ENCODE results near the gene INTS6. TPM values are rescaled to one million over a fixed set of nuclear protein-coding genes. Genes with fewer than 3 reads are reported as not detected.

Gene INTS6
- total RNA-seq, 1 donor, result 69.1 TPM

GRCh38 chr13:51355217-51355616 is 97.6 kb downstream of the INTS6 start:
- H3K4me3 ChIP-seq (ENCODE audit: low read depth, low read length), result no peak overlapping the region
- DNase-seq (ENCODE audit: low read depth), result no peak
- TF ChIP-seq, protein P1, sequence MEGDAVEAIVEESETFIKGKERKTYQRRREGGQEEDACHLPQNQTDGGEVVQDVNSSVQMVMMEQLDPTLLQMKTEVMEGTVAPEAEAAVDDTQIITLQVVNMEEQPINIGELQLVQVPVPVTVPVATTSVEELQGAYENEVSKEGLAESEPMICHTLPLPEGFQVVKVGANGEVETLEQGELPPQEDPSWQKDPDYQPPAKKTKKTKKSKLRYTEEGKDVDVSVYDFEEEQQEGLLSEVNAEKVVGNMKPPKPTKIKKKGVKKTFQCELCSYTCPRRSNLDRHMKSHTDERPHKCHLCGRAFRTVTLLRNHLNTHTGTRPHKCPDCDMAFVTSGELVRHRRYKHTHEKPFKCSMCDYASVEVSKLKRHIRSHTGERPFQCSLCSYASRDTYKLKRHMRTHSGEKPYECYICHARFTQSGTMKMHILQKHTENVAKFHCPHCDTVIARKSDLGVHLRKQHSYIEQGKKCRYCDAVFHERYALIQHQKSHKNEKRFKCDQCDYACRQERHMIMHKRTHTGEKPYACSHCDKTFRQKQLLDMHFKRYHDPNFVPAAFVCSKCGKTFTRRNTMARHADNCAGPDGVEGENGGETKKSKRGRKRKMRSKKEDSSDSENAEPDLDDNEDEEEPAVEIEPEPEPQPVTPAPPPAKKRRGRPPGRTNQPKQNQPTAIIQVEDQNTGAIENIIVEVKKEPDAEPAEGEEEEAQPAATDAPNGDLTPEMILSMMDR (IDR thresholded peaks at IDR 0.05; ENCODE audit: insufficient read depth, low read depth, low read length), result no peak

- TF ChIP-seq, protein P1 (IDR thresholded peaks at IDR 0.05; ENCODE audit: insufficient read depth, low read depth, low read length), result no peak
- no peak for DNase-seq (ENCODE audit: low read depth)
- H3K4me3 ChIP-seq (ENCODE audit: low read depth, low read length), result no peak overlapping the region
Observed at GRCh38 chr13:51349016-51349415, 103.8 kb downstream of the INTS6 start.

GRCh38 chr13:51348069-51348967 is 104.5 kb downstream of the INTS6 start:
- H3K4me3 ChIP-seq (ENCODE audit: low read depth, low read length), result no peak overlapping the region
- no peak for DNase-seq (ENCODE audit: low read depth)
- TF ChIP-seq, protein P1 (IDR thresholded peaks at IDR 0.05; ENCODE audit: insufficient read depth, low read depth, low read length), result no peak

DNA sequence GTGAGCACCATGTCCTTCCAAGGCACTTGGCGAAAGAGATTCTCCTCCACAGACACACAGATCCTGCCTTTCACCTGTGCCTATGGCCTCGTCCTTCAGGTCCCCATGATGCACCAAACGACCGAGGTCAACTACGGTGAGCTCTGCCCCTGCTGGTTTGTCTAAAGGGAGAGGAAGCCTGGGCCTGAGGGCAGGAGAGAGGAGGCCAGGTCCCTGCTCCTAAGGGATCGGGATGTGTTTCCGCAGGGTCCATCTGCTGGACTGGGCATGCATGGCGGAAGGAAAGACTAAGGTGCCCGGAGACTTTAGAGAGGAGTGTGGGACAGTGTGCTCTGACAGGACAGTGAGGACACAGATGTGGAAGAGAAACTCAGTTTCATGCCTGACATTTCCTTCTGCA is 105.7 kb downstream of the INTS6 start:
- TF ChIP-seq, protein P1 (IDR thresholded peaks at IDR 0.05; ENCODE audit: insufficient read depth, low read depth, low read length), result no peak
- DNase-seq (ENCODE audit: low read depth), result no peak
- H3K4me3 ChIP-seq (ENCODE audit: low read depth, low read length), result no peak overlapping the region

- TF ChIP-seq, protein P1 (IDR thresholded peaks at IDR 0.05; ENCODE audit: insufficient read depth, low read depth, low read length), result no peak
- no peak overlapping the region for H3K4me3 ChIP-seq (ENCODE audit: low read depth, low read length)
- DNase-seq (ENCODE audit: low read depth), result no peak
Observed at GRCh38 chr13:51346397-51346796, 106.4 kb downstream of the INTS6 start.

DNA sequence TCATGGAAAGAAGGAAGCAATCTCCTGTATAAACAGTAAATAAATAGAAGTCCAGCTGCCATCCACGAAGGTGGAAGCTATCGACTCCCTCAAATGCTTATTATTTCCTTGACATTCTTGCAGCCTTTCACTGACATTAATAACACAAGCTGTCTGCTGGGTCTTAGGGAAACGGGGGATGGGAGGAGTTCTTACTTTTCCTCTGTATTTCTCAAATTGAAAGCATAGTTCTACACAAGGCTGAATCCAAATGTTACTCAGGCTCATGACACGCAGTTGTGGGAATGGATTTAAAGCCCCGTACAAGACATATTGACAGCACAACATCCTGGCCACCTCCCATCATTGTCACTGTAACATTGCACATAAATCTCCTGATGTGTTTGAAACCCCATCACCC is 109.4 kb downstream of the INTS6 start:
- no peak for DNase-seq (ENCODE audit: low read depth)
- H3K4me3 ChIP-seq (ENCODE audit: low read depth, low read length), result no peak overlapping the region
- TF ChIP-seq, protein P1 (IDR thresholded peaks at IDR 0.05; ENCODE audit: insufficient read depth, low read depth, low read length), result no peak
